Glomerular endothelial cell (primary cell): Measurements from ENCODE around the gene ZGRF1. TPM values are rescaled to one million over a fixed set of nuclear protein-coding genes. Genes with fewer than 3 reads are reported as not detected.
"Not testable (repeated sequence)": the region's sequence is repeated elsewhere in the genome, so short reads cannot be mapped to it uniquely, and the experiment has no call there.

Experiments
- DNase-seq: peaks from one replicate; pipeline ENCODE4 v3.0.0-alpha.2; 2011; ENCODE audit warnings: low read depth, low spot score; ENCODE audit errors: extremely low read depth
- total RNA-seq: library from RNA; depleted of rRNA; stranded (reverse); fragments of >200 nt; gene quantifications from 2 replicates; pipeline ENCODE4 v1.2.3, GENCODE V29; 2015

Gene ZGRF1
- total RNA-seq, 1 donor from 2014 or later, result 4.4 TPM

- DNase-seq, result no peak
Measured at GRCh38 chr4:112516471-112517066, 120.1 kb downstream of the ZGRF1 start.

GRCh38 chr4:112516066-112516470 lies 120.6 kb downstream of the ZGRF1 start, which contains the start of gene NEUROG2:
TSS of gene NEUROG2 (minus strand) at chr4:112516180. CDS start at chr4:112515475, 705 bp downstream.
- DNase-seq, result no peak

- DNase-seq, result no peak
Measured at GRCh38 chr4:112515198-112516065, 121.3 kb downstream of the ZGRF1 start.

GRCh38 chr4:112514647-112515197 lies 122.0 kb downstream of the ZGRF1 start:
- no peak for DNase-seq

GRCh38 chr4:112513971-112514646 lies 122.6 kb downstream of the ZGRF1 start:
- no peak for DNase-seq

GRCh38 chr4:112511803-112512118 lies 124.9 kb downstream of the ZGRF1 start:
- no peak for DNase-seq

- no peak for DNase-seq
Measured at GRCh38 chr4:112511093-112511802, 125.5 kb downstream of the ZGRF1 start.

GRCh38 chr4:112510291-112511092 lies 126.2 kb downstream of the ZGRF1 start:
- no peak for DNase-seq

- no peak for DNase-seq
Measured at GRCh38 chr4:112509243-112510141, 127.2 kb downstream of the ZGRF1 start.

GRCh38 chr4:112508356-112508755 lies 128.4 kb downstream of the ZGRF1 start:
- DNase-seq, result no peak

- no peak for DNase-seq
Measured at GRCh38 chr4:112504807-112505206, 131.9 kb downstream of the ZGRF1 start.

GRCh38 chr4:112502871-112503270 lies 133.8 kb downstream of the ZGRF1 start:
- no peak for DNase-seq

- DNase-seq, result no peak
Measured at GRCh38 chr4:112492321-112492720, 144.4 kb downstream of the ZGRF1 start.

GRCh38 chr4:112490808-112491207 lies 145.9 kb downstream of the ZGRF1 start:
- not testable (repeated sequence) for DNase-seq

Other genes starting within 250 kb of the ZGRF1 start
- gene NEUROG2, start 120.7 kb downstream of the ZGRF1 start, total RNA-seq, result not detected in 2 replicates
- gene LARP7, start 234 bp upstream of the ZGRF1 start, total RNA-seq, result 25.6 and 31.9 TPM in 2 replicates